ENCODE results near the gene PRR12.

GRCh38 chr19:49573009-49573408 lies 18.0 kb upstream of the PRR12 start:
- TF ChIP-seq CTCF (IDR thresholded peaks at IDR 0.05) = no peak
- no peak for TF ChIP-seq POLR2A (IDR thresholded peaks at IDR 0.05)

Measured in Peyer's patch (tissue), 4 donors.